Measurements from ENCODE around the gene DLG1. TPM values are rescaled to one million over a fixed set of nuclear protein-coding genes. Genes with fewer than 3 reads are reported as not detected.

The DLG1 gene
- total RNA-seq, 2 experiments from 2014 or later, result 48.9 to 95.1 TPM

GRCh38 chr3:197023241-197023997 is 275.0 kb downstream of the DLG1 start:
- peak overlapping the region; percentile 56 for H3K27ac ChIP-seq (ENCODE audit: low read depth, low read length, poor library complexity, severe bottlenecking)
- H3K79me2 ChIP-seq (ENCODE audit: insufficient read depth, low read depth, low read length), result no peaks in the 10 kb centered on the region
- no peaks in the 10 kb centered on the region for H3K9me2 ChIP-seq (ENCODE audit: insufficient read depth, low read length)
- no peaks in the 10 kb centered on the region for H3K9me3 ChIP-seq (ENCODE audit: low read length)
- H2AFZ ChIP-seq (ENCODE audit: low read length), result peak overlapping the region; percentile 75; the same call in 1 of the 2 replicates
- peaks cover 29% of the 10 kb centered on the region for H3K4me1 ChIP-seq (ENCODE audit: insufficient read depth, low read length, poor library complexity, severe bottlenecking)
- CTCF ChIA-PET (ENCODE audit: unreplicated experiment), result interaction anchor here (0.6 to 1.1 kb wide), 2 partner anchors 19 to 21 kb away, joined by 3 to 4 read pairs; no protein-coding TSS in a partner anchor
- H3K4me2 ChIP-seq (ENCODE audit: low read length), result peak overlapping the region; percentile 90
- H3K36me3 ChIP-seq (ENCODE audit: insufficient read depth, low read length), result no peaks in the 10 kb centered on the region
- peak; percentile 82 for DNase-seq (ENCODE audit: low spot score)
- TF ChIP-seq EZH2phosphoT487 (IDR thresholded peaks at IDR 0.05; ENCODE audit: borderline replicate concordance, low read depth, low read length), result no peak
- TF ChIP-seq, protein P1, sequence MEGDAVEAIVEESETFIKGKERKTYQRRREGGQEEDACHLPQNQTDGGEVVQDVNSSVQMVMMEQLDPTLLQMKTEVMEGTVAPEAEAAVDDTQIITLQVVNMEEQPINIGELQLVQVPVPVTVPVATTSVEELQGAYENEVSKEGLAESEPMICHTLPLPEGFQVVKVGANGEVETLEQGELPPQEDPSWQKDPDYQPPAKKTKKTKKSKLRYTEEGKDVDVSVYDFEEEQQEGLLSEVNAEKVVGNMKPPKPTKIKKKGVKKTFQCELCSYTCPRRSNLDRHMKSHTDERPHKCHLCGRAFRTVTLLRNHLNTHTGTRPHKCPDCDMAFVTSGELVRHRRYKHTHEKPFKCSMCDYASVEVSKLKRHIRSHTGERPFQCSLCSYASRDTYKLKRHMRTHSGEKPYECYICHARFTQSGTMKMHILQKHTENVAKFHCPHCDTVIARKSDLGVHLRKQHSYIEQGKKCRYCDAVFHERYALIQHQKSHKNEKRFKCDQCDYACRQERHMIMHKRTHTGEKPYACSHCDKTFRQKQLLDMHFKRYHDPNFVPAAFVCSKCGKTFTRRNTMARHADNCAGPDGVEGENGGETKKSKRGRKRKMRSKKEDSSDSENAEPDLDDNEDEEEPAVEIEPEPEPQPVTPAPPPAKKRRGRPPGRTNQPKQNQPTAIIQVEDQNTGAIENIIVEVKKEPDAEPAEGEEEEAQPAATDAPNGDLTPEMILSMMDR (conservative IDR thresholded peaks at IDR 0.05; ENCODE audit: low read length), result no peak
- POLR2A ChIA-PET, result interaction anchor here (0.6 to 1.3 kb wide), 3 partner anchors 45 to 1304 kb away, joined by 3 to 4 read pairs (median 3); no protein-coding TSS in a partner anchor
- H4K20me1 ChIP-seq (ENCODE audit: insufficient read depth, low read length), result no peaks in the 10 kb centered on the region
- H3K4me3 ChIP-seq (ENCODE audit: low read depth, low read length, poor library complexity, severe bottlenecking), result peak overlapping the region; percentile 56
- intact Hi-C loops (cut with micrococcal nuclease; ENCODE audit: unreplicated experiment), result loop anchor here (1.0 kb wide), 1 partner anchor 21 kb away; no protein-coding TSS in a partner anchor
- no TSS peak for BruUV-seq (replicated peaks)

GRCh38 chr3:197022405-197023231 is 275.8 kb downstream of the DLG1 start:
- H3K27ac ChIP-seq (ENCODE audit: low read depth, low read length, poor library complexity, severe bottlenecking), result peak overlapping the region; percentile 56
- peak overlapping the region; percentile 90 for H3K4me2 ChIP-seq (ENCODE audit: low read length)
- BruUV-seq (replicated peaks), result no TSS peak
- H3K9me2 ChIP-seq (ENCODE audit: insufficient read depth, low read length), result no peaks in the 10 kb centered on the region
- TF ChIP-seq, protein P1 (conservative IDR thresholded peaks at IDR 0.05; ENCODE audit: low read length), result no peak
- no peak for TF ChIP-seq EZH2phosphoT487 (IDR thresholded peaks at IDR 0.05; ENCODE audit: borderline replicate concordance, low read depth, low read length)
- ChIA-PET POLR2A (interaction anchor here (0.6 to 1.7 kb wide), 4 partner anchors 19 to 1303 kb away, joined by 3 to 4 read pairs (median 4); no protein-coding TSS in a partner anchor), CTCF (ENCODE audit: unreplicated experiment) (interaction anchor here (0.6 to 1.1 kb wide), 3 partner anchors 18 to 168 kb away, joined by 3 to 4 read pairs (median 3); no protein-coding TSS in a partner anchor)
- H3K36me3 ChIP-seq (ENCODE audit: insufficient read depth, low read length), result no peaks in the 10 kb centered on the region
- H3K9me3 ChIP-seq (ENCODE audit: low read length), result no peaks in the 10 kb centered on the region
- H2AFZ ChIP-seq (ENCODE audit: low read length), result peak overlapping the region; percentile 75
- intact Hi-C loops (cut with micrococcal nuclease; ENCODE audit: unreplicated experiment), result loop anchor here (1.0 kb wide), 1 partner anchor 20 kb away; no protein-coding TSS in a partner anchor
- peaks cover 25% of the 10 kb centered on the region for H3K4me1 ChIP-seq (ENCODE audit: insufficient read depth, low read length, poor library complexity, severe bottlenecking)
- no peaks in the 10 kb centered on the region for H4K20me1 ChIP-seq (ENCODE audit: insufficient read depth, low read length)
- H3K79me2 ChIP-seq (ENCODE audit: insufficient read depth, low read depth, low read length), result no peaks in the 10 kb centered on the region
- peak; percentile 51 for DNase-seq (ENCODE audit: low spot score)
- peak overlapping the region; percentile 56 for H3K4me3 ChIP-seq (ENCODE audit: low read depth, low read length, poor library complexity, severe bottlenecking)
